DMS53 treated with DMSO at 0.1 percent for 48 hours (cell line): Measurements from ENCODE around the gene COX4I1.

ENCODE experiments used
- DNase-seq: peaks from one replicate; lab custom pipeline; 2025; ENCODE audit not compliant: unreplicated experiment; lab: John Stamatoyannopoulos, UW

COX4I1 gene

GRCh38 chr16:85765767-85766166, 33.7 kb upstream of the COX4I1 start:
- DNase-seq: no peak

GRCh38 chr16:85767531-85767930, 32.0 kb upstream of the COX4I1 start:
- DNase-seq: no peak

- DNase-seq: no peak
Measured at GRCh38 chr16:85768199-85768598, 31.3 kb upstream of the COX4I1 start.

GRCh38 chr16:85770741-85771140, 28.8 kb upstream of the COX4I1 start:
- no peak for DNase-seq

- DNase-seq: no peak
Measured at GRCh38 chr16:85773044-85773443, 26.5 kb upstream of the COX4I1 start.

GRCh38 chr16:85774136-85774535, 25.4 kb upstream of the COX4I1 start:
- DNase-seq: no peak

- DNase-seq: no peak
Measured at GRCh38 chr16:85774811-85775210, 24.7 kb upstream of the COX4I1 start.

- no peak for DNase-seq
Measured at GRCh38 chr16:85777583-85778310, 21.7 kb upstream of the COX4I1 start.

GRCh38 chr16:85778873-85779272, 20.6 kb upstream of the COX4I1 start:
- no peak for DNase-seq

GRCh38 chr16:85780281-85780680, 19.2 kb upstream of the COX4I1 start:
- DNase-seq: no peak

GRCh38 chr16:85781156-85781555, 18.3 kb upstream of the COX4I1 start:
- no peak for DNase-seq

- DNase-seq: no peak
Measured at GRCh38 chr16:85781695-85782370, 17.7 kb upstream of the COX4I1 start.

- DNase-seq: no peak
Measured at GRCh38 chr16:85782451-85782850, 17.0 kb upstream of the COX4I1 start.

- DNase-seq: no peak
Measured at GRCh38 chr16:85783441-85783840, 16.1 kb upstream of the COX4I1 start.

- DNase-seq: no peak
Measured at GRCh38 chr16:85784813-85785212, 14.7 kb upstream of the COX4I1 start.

- no peak for DNase-seq
Measured at GRCh38 chr16:85785927-85786326, 13.6 kb upstream of the COX4I1 start.

GRCh38 chr16:85788819-85789218, 10.7 kb upstream of the COX4I1 start:
- DNase-seq: no peak

GRCh38 chr16:85789773-85790172, 9.7 kb upstream of the COX4I1 start:
- no peak for DNase-seq

- DNase-seq: no peak
Measured at GRCh38 chr16:85793662-85794298, 5.7 kb upstream of the COX4I1 start.

GRCh38 chr16:85794696-85795095, 4.8 kb upstream of the COX4I1 start:
- no peak for DNase-seq

- no peak for DNase-seq
Measured at GRCh38 chr16:85796152-85796551, 3.3 kb upstream of the COX4I1 start.

- DNase-seq: no peak
Measured at GRCh38 chr16:85796599-85796998, 2.9 kb upstream of the COX4I1 start.
